Mononuclear cell (primary cell): Measurements from ENCODE around the gene STK35. TPM values are rescaled to one million over a fixed set of nuclear protein-coding genes. Genes with fewer than 3 reads are reported as not detected.

ENCODE experiments used
- H3K27me3 ChIP-seq: 2 replicates; pipeline ENCODE4 v1.6.0; 2011; ENCODE audit warnings: low read length, control low read depth; ENCODE audit not compliant: insufficient read depth
- H3K4me1 ChIP-seq: 2 replicates; pipeline ENCODE4 v1.5.1; 2011; ENCODE audit warnings: mild to moderate bottlenecking, low read length, control low read depth; ENCODE audit not compliant: insufficient read depth
- H3K4me3 ChIP-seq: 2 replicates; pipeline ENCODE4 v1.5.1; 2011; ENCODE audit warnings: mild to moderate bottlenecking, low read length, moderate library complexity
- H3K9me3 ChIP-seq: 2 replicates; pipeline ENCODE4 v1.5.1; 2011; ENCODE audit warnings: low read depth, mild to moderate bottlenecking, control low read depth, low read length
- total RNA-seq: library from RNA; depleted of rRNA; stranded (reverse); fragments of >200 nt; gene quantifications from one replicate; pipeline ENCODE4 v1.2.3, GENCODE V29; 2012

Gene STK35
- total RNA-seq, 1 donor: 30.2 TPM

DNA sequence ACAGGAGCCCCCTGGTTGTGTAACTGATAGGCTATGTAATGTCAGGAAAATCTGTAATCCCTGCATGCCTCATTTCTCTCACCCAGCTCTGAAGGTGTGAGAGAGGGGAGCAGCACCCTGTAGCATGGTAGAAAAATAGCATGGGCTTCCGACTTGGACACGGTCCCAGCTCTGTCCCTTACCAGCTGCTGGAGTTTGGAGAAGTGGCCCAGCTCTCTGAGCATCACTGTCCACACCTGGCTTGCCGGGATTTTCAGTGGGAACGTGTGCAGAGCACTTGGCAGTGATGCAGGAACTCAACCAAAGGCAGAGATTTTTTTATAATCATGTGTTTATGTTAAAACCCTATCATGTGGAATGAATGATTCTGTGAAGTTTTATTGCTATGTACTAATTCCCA is 34.6 kb downstream of the STK35 start:
- Histone ChIP-seq H3K27me3 (no peaks in the 10 kb centered on the region), H3K4me3 (no peak overlapping the region), H3K4me1 (peaks cover 5% of the 10 kb centered on the region), H3K9me3 (no peaks in the 10 kb centered on the region)

- Histone ChIP-seq H3K4me3 (no peak overlapping the region), H3K4me1 (peaks cover 5% of the 10 kb centered on the region), H3K9me3 (no peaks in the 10 kb centered on the region), H3K27me3 (no peaks in the 10 kb centered on the region)
Observed at GRCh38 chr20:2137552-2138201, 36.0 kb downstream of the STK35 start.

DNA sequence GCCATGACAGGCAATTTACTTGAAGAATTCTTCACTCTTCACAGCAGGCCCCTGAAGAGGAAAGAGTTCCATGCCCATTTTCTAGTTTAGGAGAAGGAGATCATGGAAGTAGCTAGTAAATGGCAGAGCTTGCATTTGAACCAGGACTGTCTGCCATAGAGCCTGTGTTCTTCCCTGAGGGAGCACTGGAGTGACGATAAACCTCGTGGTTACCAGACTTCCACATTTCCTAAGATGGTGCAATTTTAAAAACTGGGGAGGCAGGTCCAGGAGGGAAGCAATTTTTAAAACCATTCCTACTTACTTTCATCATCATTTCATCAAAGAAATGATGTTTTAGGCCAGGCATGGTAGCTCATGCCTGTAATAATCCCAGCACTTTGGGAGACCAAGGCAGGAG is 36.8 kb downstream of the STK35 start:
- Histone ChIP-seq H3K4me1 (peaks cover 5% of the 10 kb centered on the region), H3K9me3 (no peaks in the 10 kb centered on the region), H3K27me3 (no peaks in the 10 kb centered on the region), H3K4me3 (no peak overlapping the region)

DNA sequence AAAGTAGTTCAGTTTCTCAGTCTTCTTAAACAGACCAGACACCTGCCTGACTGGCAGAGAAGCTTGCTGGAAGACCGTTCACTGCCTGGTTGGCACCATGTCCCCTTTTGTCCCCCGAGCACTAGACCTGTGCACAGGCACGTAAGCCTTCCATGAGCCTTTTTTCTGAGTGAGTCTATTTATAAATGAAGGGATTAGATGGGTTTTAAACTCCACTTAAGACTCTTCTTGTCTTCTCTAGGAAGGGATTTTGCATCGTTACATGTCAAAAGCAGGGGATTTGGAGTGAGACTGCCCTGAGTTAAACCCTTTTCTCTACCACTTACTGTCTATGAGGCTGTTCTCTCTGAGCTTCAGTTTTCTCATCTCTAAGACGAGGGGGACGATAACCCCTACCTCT is 37.6 kb downstream of the STK35 start:
- H3K4me1 ChIP-seq: peaks cover 5% of the 10 kb centered on the region
- H3K27me3 ChIP-seq: no peaks in the 10 kb centered on the region
- no peak overlapping the region for H3K4me3 ChIP-seq
- no peaks in the 10 kb centered on the region for H3K9me3 ChIP-seq

DNA sequence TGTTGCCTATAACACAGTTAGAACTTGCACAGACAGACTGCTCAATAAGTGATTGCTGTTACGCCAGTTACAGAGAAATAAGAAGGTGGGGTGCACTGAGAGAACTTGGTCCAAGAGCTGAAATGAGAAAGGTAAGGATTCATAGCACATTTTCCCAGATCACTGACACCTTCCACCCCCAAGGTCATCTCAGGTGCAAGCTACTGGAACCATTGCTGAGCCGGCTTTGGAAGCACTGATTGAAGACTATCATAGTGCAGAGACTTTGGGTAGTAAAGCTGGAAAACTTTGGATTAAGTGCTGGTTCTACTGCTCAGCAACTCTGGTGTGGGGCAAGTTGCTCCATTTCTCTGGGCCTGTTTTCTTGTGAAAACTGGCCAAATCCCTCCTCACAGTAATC is 38.1 kb downstream of the STK35 start:
- peaks cover 5% of the 10 kb centered on the region for H3K4me1 ChIP-seq
- H3K4me3 ChIP-seq: no peak overlapping the region
- no peaks in the 10 kb centered on the region for H3K9me3 ChIP-seq
- no peaks in the 10 kb centered on the region for H3K27me3 ChIP-seq

GRCh38 chr20:2140561-2140960 is 38.9 kb downstream of the STK35 start:
- Histone ChIP-seq H3K9me3 (no peaks in the 10 kb centered on the region), H3K4me1 (peaks cover 5% of the 10 kb centered on the region), H3K27me3 (no peaks in the 10 kb centered on the region), H3K4me3 (no peak overlapping the region)

DNA sequence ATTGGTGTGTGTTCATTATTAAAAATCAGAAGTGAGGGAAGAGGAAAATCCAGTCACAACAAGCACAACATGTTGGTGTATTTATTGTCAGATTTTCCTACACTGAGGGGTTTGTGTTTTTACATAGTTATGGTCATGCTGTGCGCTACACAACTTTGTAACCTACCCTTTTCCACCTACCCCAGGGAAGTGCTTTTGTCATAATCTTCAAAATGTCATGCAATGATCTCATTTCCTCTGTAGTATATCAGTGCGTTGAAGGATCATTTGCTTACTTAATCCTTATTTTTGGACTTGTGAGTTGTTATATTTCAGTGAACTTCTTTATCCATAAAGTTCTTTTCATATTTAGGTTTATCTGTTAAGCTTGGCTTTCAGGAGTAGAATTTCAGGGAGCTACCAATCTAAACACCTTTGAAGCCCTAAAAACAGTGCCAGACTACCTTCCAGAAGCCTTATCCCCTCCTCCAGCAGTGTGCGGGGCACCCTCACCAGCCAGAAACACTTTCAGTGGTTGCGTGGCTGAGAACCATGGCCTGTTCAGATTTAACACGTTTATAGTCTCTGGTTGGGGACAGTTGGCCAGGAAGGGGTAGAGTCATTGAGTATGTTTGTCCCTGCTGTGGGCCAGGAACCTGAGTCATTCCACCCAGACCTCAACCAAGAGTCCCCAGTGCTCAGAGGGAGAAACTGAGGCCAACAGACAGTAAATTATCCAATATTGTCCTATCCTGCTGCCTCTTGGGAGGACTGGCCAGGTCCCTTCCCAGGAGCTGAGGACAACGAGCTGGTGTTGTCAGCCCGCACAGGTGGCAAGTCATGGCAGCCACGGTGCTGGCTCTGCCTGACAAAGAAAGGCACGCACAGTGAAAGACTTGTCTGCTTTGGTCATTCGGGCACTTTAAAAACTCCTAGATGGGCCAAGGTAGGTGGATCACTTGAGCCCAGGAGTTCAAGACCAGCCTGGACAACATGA is 40.3 kb downstream of the STK35 start:
- no peak overlapping the region for H3K4me3 ChIP-seq
- no peaks in the 10 kb centered on the region for H3K9me3 ChIP-seq
- H3K4me1 ChIP-seq: peaks cover 5% of the 10 kb centered on the region
- no peaks in the 10 kb centered on the region for H3K27me3 ChIP-seq

DNA sequence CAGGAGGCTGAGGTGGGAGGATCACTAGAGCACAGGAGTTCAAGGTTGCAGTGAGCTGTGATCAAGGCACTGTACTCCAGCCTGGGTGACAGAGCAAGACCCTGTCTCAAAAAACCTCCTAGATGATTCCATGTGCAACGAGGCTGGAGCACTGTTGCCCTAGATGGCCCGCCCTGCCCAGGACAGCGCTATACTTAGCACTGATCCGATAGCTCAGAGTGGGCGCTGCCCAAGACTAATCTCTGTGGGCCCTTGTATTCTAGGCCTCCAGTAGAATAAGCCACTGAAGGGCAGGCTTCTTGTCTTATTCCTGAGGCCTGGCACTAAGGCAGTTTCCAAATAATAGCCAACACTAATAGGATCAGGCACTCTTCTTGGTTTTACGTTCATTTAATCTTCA is 41.0 kb downstream of the STK35 start:
- H3K9me3 ChIP-seq: no peaks in the 10 kb centered on the region
- H3K27me3 ChIP-seq: no peaks in the 10 kb centered on the region
- H3K4me3 ChIP-seq: no peak overlapping the region
- peaks cover 5% of the 10 kb centered on the region for H3K4me1 ChIP-seq

- H3K4me3 ChIP-seq: no peak overlapping the region
- H3K27me3 ChIP-seq: no peaks in the 10 kb centered on the region
- no peaks in the 10 kb centered on the region for H3K4me1 ChIP-seq
- no peaks in the 10 kb centered on the region for H3K9me3 ChIP-seq
Observed at GRCh38 chr20:2143594-2143993, 42.0 kb downstream of the STK35 start.

- Histone ChIP-seq H3K27me3 (no peaks in the 10 kb centered on the region), H3K4me3 (no peak overlapping the region), H3K4me1 (no peaks in the 10 kb centered on the region), H3K9me3 (no peaks in the 10 kb centered on the region)
Observed at GRCh38 chr20:2144850-2145249, 43.2 kb downstream of the STK35 start.

GRCh38 chr20:2145376-2145775 is 43.7 kb downstream of the STK35 start:
- Histone ChIP-seq H3K9me3 (no peaks in the 10 kb centered on the region), H3K4me3 (no peak overlapping the region), H3K27me3 (no peaks in the 10 kb centered on the region), H3K4me1 (no peaks in the 10 kb centered on the region)

- Histone ChIP-seq H3K9me3 (no peaks in the 10 kb centered on the region), H3K4me3 (no peak overlapping the region), H3K27me3 (no peaks in the 10 kb centered on the region), H3K4me1 (no peaks in the 10 kb centered on the region)
Observed at GRCh38 chr20:2146080-2146867, 44.6 kb downstream of the STK35 start.

DNA sequence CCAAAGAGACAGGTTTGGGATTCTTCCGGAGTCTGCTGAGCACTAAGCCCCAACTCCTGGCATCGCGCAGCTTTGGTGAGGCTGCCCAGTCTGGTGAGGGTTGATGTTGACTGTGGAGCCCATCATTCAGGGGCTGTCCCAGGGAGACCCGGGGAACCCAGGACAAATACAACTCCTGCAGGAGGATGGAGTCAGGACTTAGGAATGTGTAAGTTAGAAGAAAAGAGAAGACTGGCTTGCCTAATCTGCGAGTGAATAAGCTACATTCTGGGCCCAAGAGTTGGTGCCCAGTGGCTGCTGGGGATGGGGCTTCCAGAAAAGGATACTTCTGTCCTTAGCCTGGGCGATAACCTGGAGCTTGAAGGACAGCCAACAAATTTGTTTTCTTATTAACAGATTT is 47.9 kb downstream of the STK35 start:
- no peak overlapping the region for H3K4me3 ChIP-seq
- H3K27me3 ChIP-seq: no peaks in the 10 kb centered on the region
- H3K9me3 ChIP-seq: no peaks in the 10 kb centered on the region
- no peaks in the 10 kb centered on the region for H3K4me1 ChIP-seq

DNA sequence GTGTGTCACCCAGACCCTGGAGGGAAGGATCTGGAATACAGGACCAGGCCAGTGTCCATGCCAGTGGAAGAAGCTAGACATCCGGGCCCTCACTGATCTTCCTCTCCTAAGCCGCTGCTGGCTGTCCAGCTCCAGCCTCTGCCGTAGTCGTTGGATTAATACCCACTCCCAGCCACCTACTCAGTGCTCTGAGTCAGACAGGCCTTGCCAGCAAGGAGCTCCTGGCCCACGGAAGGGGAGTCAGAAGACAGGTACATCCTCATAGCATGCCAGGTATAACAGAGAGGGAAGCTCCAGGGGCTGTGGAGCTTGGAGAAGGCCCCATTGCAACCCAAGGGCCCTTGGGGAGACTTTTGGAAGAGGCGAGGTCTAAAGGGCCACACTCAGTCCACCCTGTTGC is 49.0 kb downstream of the STK35 start:
- H3K4me3 ChIP-seq: no peak overlapping the region
- no peaks in the 10 kb centered on the region for H3K9me3 ChIP-seq
- H3K4me1 ChIP-seq: no peaks in the 10 kb centered on the region
- no peaks in the 10 kb centered on the region for H3K27me3 ChIP-seq

- H3K9me3 ChIP-seq: no peaks in the 10 kb centered on the region
- no peak overlapping the region for H3K4me3 ChIP-seq
- H3K27me3 ChIP-seq: no peaks in the 10 kb centered on the region
- no peaks in the 10 kb centered on the region for H3K4me1 ChIP-seq
Observed at GRCh38 chr20:2151858-2152281, 50.2 kb downstream of the STK35 start.
